GM19397 (cell line): ENCODE results near the gene CRISPLD2.
"Not testable (repeated sequence)": the region's sequence is repeated elsewhere in the genome, so short reads cannot be mapped to it uniquely, and the experiment has no call there.

Source experiments
- ATAC-seq: cut with Tn5 transposase; IDR thresholded peaks from one replicate; pipeline ENCODE4 v1.9.1; 2021; ENCODE audit warnings: mild to moderate bottlenecking, moderate library complexity; ENCODE audit not compliant: unreplicated experiment

Gene CRISPLD2

DNA sequence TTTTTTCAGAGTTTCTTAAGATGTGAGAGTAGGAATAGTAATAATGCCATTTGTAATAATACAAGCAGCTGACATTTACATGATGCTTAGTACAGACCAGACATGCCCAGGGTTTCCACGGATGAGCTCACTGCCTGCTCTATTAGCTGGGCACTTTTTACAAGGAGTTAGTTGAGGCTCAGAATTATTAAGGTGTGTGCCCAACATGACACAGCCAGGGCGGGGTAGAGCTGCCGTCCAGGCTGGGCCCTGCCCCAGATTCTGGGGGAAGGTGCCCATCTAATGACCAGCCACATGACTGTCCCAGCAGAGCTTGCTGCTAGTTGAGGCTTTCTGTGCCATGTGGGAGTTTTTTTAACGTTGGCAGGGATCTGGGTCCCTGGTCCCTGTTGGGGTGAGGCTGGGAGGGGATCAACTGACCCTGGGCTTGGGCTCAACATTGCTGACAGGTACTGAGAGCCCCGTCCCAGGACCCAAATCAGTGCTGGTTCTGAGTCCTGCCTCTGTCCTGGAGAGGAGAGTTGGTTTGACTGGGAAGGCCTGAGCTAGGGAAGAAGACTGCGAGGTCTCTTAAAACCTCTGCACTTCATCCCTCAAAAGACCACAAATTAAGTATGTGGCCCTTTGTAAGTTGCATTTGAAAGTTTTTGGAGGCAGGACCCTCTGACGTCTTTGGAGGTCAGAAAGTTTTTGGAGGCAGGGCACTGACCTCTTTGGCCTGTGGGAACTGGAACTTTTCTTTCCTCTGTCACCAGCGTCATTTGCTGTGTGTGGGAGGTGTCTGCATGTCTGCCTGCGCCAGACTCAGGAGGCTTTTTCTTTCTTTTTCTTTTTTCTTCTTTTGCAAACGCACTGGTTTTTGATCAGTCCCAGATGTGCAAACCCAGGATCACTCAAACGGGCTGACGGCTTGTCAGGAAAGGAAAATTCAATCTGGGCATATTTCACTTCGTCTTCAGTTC is 2.2 kb downstream of the CRISPLD2 start:
- ATAC-seq, result no peak

DNA sequence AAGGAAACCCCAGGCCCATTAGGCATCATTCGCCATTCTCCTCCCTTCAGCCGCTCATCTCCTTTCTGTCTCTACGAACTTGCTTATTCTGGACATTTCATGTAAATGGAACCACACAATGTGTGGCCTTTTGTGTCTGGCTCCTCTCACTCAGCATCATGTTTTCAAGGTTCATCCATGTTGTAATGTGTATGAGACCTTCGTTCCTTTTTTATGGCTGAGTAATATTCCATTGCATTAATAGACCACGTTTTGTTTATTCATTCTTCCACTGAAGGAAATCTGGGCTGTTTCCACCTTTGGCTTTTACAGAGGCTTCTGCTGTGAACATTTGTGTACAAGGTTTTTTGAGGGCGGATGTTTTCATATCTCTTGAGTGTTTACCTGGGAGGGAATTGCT is 3.2 kb downstream of the CRISPLD2 start:
- ATAC-seq, result no peak

DNA sequence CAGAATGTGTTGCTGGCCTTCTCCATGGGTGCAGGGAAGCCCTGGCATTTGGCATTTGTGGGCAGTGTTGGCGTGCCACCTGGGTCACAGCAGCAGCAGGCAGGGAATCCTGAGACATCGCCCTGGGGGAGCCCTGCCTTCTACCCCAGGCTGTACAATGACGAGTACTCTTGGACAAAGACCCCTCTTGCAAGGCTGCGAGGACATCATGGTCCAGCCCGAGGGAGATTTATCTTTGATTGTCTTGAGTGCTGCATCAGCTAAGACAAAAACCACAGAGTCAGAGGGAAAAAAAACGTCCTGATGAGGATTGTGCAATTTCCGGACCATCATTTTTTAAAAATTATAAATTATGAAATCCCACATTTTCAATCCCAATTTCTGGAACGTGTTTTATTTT is 3.7 kb downstream of the CRISPLD2 start:
- ATAC-seq, result no peak

DNA sequence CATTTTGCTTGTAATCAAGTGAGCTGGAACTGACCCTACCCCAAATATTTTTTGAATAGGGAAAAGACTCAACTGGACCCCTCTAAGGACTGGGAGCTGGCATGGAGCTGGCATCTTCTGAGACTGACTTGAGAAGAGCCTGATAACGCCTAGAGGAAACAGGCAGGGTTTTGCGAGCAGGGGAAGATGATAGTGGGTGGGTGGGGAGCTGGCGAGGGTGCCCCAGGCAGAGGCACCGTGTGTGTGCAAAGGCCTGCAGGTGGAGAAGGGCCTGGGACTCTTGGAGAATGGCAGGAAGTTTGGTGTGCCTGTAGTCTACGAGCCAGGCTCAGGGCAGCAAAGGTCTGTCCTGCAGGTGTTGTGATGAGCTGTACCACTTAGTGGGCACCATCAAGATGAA is 4.1 kb downstream of the CRISPLD2 start:
- no peak for ATAC-seq

DNA sequence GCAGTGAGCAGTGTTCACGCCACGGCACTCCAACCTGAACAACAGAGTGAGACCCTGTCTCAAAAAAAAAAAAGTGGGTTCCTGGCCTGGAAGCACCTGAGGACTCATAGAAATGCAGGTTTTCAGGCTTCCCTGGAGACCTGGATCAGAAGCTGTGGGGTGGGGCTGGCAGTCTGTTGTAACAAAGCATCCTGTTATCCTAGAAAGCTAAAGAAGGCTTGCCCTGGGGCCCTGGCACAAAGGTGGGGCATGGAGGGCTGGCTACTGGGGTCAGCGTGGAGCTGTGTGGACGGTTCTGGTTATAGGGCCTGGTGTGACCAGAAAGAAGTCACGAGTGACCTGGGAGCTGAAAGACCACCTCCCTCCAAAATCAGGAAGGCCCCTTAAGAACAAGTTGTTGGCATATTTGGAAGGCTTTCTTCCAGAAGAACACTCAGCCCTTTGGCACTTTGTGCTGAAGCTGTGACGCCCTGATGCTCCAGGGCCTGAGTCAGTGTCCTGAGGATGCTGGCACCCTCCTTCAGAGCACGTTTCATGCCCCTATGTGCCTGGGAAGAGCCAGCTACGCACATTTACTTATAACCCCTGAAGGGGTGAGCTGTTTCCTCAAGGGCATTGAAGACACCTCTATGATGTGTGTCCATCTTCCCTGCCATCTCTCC is 6.2 kb downstream of the CRISPLD2 start:
- no peak for ATAC-seq

DNA sequence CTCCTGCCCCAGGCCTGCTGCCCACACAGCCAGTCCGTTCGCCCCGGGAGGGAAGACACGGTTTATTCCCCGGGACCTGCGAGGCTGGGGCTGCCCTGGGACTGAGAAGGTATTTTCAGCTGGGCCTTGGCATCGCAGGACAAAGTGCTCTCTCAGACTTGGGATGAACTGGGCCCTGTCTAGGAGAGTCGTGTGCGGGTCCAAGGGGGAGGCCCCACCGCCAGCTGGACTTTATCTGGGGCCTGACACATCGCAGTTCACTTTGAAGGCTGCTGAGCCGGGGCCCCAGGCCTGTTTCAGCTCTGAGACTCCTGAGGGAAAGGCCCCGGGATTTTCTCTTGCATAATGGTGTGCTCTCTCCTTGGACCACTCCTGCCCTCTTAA is 6.8 kb downstream of the CRISPLD2 start:
- no peak for ATAC-seq

DNA sequence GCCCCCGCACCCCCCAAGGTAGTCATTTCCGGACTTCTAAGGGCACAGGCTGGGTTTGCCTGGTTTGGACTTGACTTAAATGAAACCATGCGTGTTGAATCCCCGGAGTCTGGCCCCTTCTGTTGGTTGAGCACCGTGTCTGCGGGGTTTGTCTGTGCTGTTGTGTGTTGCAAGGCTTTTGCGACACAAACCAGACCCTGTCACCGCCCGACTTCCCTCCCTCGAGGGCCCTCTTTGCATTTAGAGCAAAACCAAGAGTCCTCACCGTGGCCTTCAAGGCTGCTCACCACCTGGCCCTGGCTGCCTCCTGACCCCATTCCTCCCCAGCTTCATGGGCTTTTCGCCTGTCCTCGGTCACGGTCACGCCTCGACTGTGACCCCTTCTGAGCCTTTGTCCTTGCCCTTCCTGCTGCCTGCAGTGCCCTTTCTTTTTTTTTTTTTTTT is 7.4 kb downstream of the CRISPLD2 start:
- no peak for ATAC-seq

DNA sequence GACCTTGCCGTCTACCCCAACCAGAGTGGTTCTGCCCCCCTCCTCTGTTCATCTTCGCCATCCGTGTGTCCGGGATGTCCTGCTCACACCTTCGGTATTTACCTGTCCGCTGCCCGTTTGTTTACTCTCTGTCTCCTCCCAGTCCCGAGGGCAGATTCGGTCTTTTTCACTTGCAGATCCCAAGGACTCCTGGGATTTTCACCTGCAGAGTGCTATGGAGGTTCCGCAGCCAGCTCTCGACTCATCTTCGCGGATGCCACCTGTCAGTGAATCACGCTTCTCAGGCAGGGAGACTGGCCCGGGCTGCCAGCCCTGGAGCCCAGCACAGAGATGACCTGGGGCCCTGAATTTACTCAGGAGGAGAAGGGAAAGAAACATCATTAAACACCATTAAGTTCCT is 8.1 kb downstream of the CRISPLD2 start:
- no peak for ATAC-seq

DNA sequence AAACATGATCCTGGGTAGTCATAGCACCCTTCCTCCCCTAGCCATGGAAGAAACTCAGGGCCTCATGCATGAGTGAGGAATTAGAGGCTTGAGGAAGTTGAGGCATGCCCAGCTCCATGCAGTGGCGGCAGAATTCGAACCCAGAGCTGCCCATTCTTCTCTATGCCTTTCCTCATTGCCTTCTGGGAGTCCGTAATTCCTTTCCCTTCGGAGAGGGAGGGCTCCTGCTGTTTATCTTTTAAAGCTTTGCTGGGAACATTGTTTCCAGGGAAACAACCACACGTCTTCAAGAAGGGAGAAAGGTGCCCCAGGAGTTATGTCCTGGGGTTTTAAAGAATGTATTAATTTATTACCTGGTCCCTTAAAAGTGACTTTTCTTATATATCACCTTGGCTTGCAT is 8.5 kb downstream of the CRISPLD2 start:
- no peak for ATAC-seq

DNA sequence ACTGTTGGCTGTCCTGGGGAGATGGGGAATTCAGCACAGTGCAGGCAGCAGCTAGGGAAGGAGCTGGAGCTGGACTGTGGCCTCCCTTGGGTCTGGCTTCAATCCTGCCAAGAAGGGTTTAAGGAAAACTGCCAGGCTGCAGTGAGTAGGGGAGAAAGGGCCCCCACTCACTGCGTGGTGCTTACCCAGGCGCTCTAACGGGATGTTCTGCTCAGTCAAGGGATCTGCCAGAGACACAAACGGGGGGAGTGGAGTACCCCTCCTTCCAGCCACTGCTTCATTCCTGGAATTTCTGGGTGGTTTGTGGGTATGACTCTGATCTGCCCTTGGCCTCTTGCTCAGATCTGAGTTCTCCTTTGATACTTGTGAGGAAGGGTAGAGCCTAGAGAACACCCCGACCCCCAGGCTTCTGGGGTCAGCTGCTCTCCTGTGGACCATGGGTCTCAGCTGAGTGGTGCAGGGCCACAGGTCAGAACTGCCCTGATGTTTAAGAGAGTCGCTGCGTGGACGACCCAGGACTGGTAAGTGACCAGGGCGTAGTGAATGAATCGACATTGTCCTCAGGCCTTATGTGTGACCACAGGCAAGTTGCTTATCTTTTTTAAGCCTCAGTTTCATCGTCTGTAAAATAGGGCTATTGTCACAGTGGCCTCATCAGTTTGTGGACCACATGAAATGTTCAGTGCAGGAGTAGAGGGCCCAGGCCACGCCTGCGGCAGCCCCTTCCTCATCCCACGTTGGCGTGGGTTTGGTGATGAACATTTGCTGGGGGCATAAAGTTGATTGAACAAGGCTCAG is 9.6 kb downstream of the CRISPLD2 start:
- no peak for ATAC-seq

DNA sequence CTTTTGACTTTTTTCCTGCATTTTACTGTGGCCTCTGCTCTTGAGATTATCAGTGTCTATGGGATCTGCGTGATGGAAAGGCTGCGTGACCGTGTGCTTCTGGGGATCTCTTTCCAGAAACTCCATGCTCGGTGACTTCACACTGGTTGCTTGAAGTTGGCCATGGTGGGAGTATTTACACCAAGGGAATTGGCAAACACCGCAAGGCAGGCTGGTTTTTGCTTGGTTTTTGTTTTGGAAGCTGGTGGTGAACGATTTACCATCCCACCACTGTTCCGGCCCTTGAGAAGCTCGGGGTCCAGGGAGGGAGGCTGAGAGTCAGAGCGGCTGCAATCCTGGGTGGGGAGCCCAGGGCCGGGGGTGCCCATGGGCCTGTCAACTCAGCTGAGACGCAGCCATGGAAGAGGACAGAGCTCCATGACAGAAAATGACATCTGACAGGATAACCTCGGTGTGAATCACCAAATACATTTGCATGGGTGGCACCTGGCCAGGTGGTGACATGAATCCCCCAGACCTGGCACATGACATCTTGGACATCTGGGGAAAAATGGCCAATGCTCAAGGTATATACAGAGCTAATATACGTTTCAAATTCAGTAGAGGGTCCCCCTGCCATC is 11.1 kb downstream of the CRISPLD2 start:
- no peak for ATAC-seq

DNA sequence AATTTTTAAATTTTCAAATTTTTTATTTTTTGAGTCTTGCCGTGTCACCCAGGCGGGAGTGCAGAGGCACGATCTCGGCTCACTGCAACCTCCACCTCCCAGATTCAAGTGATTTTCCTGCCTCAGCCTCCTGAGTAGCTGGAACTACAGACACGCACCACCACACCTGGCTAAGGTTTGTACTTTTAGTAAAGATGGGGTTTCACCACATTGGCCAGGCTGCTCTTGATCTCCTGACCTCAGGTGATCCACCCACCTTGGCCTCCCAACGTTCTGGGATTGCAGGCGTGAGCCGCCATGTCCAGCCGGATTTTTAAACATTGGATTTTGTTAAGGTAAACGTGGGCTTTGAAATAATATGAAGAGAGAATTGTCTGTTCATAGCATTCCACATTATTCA is 11.9 kb downstream of the CRISPLD2 start:
- not testable (repeated sequence) for ATAC-seq

DNA sequence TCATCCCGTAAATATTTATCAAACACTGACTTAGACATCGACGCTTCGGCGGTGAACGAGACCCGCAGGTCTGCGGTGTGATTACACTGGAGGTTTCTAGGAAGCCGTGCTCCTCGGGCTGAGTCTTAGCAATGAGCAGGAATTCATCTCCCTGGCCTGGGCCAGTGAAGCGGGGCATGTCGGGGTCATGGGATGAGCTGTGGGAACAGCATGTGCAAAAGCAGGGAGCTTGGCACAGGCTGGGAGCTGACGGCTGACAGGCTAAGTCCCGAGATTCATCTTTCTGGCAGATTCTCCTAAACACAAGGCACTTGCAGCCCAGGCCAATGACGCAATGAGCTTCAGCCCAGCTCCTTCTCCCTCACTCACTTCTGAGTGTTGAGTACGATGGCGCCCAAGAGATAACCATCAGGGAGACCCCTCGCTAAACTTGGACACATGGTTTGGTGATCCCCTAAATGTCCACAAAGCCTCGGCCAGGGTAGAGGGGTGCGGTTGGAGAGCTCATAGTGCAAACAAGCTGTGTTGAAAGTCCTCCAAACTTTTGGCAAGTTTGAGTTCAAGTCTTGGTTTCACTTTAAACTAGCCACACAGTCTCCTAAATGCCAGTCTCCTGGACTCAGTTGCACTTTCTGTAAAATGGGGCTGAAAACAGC is 12.8 kb downstream of the CRISPLD2 start:
- no peak for ATAC-seq

DNA sequence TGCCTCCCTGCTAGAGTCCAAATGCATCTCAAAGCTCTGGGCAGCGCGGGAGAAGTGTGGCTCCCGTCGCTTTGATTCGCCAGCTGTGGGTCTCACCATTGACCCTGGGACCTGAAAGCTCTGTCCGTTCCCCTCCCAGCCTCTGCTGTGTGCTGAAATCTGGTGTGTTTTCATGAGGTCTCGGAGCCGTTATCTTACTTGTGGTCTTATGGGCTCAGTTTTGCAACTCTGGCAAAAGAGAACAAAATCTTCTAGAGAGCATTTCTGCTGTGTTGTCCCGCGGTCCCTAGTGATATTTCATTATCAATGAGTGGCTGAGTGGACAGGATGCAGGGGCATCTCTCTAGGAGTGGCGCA is 13.3 kb downstream of the CRISPLD2 start:
- ATAC-seq, result no peak

DNA sequence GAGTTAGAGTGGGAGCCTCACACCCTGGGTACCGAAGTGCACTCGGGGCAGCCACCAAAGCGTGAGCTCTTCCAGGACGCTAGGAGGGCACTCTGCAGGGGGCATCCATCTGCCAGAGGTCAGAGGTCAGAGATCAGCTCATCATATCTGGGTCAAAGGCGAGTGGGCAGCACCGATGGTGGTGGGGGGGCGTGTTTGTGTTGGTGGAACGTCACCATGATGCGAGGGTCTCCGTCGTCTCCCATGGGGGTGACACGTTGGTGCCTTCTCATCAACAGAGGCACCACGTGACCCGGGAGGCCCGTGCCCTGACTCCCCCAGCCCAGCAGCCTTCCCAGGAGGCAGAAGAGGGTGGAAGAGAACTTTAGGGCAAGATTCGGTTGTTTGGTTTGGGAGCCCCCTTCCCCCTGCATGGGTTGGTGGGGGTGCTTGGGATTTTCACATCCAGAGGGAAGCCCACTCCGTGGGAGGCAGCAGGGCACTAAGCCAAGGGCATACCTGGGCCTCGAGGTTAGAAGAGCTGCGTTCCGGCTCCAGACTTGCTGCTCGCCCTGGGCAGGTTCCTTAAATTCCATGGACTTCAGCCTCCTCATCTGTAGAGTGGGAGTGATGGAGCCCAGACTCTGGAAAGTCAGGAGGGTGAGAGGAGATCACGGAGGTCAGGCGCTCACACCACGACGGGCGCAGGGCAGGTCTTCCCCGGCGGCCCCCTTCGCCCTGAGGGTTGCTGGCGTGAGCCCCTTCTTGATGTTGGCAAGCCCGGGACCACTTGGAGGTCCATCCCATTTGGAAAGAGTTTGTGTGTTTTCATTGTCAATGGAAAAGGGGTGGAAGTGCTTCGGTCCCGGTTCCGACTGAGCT is 14.0 kb downstream of the CRISPLD2 start:
- no peak for ATAC-seq

DNA sequence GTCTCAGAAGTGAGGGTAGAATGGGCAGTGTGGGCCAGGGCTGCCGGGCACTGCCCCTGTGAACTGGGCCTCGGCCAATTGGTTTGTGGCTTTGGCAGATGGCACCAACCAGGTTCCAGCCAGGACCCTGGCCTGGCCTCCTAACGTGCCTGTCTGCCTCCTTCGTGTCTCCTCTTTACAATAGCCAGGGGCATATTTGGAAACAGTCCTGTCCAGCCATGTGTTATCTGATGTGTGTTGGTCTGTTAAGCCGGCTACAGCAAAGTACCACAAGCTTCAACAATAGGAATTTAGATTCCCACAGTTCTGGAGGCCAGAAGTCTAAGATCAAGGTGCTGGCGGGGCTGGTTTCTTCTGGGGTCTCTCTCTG is 14.6 kb downstream of the CRISPLD2 start:
- ATAC-seq, result no peak

DNA sequence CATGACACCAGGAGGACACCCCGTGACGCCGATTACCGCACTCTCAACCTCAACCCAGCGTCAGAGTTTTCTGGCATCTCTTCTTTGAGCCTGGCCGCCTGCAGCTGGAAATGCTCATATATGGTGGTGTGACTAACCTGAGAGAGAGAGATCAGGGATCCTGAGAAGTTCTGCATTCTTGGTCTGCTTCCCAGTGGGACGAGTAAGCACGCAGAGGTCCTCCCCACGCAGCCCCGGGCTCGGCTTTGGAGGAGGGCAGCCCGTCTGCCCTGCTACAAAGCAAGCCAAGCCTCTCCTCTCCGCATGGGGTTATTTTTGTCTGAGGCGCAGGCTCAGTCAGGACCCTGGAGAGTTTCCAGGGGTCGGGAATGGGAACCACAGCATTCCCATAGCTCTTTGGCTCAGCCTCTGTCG is 16.5 kb downstream of the CRISPLD2 start:
- no peak for ATAC-seq

DNA sequence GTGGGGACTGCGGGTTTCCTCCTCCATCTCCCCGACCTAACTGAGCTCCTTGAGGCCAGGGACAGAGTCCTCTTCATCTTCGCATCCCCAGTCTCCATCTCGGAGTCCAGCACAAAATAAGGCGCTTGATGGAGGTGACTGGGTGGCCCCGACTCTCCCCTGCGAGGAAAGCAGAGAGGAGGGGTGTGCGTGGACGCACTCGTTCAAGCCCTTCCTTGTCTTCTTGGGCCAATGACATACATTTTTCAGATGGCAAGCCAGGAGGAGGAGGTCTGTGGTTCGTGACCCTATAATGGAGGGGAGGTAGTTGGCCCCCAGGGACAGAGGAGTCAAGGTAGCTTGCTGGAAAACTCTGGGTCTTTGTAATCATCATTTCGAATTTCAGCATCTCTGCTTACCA is 17.2 kb downstream of the CRISPLD2 start:
- no peak for ATAC-seq

DNA sequence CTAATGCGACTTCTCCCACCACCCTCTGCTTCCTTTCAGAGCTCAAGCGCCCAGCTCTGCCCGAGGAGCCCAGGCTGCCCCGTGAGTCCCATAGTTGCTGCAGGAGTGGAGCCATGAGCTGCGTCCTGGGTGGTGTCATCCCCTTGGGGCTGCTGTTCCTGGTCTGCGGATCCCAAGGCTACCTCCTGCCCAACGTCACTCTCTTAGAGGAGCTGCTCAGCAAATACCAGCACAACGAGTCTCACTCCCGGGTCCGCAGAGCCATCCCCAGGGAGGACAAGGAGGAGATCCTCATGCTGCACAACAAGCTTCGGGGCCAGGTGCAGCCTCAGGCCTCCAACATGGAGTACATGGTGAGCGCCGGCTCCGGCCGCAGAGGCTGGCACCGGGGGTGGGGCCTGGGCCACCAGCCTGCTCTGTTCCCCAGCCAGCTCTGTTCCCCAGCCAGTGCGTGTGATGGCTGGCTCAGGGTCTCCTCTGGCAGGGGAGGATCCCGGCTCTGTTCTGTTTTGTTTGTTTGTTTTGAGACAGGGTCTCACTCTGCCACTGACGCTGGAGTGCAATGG is 18.7 kb downstream of the CRISPLD2 start:
- no peak for ATAC-seq
